Epidermal melanocyte (primary cell): Measurements from ENCODE around the gene FAM240A.
A peak's percentile ranks its signal among the peaks of the same experiment; 100 is the strongest.

ENCODE experiments used
- DNase-seq: peaks from one replicate; pipeline ENCODE4 v3.0.0; 2011; ENCODE audit warnings: low spot score; ENCODE audit not compliant: insufficient read length

Gene FAM240A

GRCh38 chr3:46661776-46662766 lies 49.7 kb downstream of the FAM240A start:
- DNase-seq = no peak

DNA sequence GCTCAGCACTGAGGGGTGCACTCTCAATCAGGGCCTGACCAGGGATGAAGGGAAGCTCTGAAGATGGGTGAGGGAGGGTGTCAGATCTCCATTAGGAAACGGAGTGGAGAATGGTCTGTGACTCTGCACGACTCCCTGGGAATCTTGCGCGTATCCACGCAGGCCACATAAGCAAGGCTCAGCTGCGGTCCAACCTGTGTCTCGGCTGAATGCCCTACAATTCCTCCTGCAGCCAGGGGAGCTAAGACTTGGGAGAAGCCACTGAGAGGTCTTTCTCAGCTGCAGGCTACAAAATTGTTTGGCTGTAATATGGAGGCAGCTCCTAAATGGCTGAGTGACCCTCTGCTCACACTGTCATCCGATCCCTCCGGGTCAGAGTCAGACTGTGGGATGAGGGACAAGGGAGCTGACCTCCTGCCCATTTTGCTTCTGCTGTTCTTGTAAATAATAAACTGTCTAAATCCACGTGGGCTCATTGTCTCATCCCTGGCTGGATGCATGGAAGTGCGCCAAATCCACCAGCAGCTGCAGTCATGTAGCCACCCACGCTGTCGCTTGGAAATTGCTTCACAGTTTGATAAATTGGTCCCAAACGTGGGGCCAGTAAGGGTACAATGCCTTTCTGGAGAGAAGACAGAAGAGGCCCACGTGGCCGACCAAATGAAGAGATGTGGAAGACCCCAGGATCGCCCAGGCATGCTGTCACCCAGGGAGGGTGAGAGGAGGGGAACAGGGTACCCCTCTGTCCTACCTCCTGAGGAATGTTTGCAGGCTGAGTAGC lies 50.6 kb downstream of the FAM240A start:
- no peak for DNase-seq

DNA sequence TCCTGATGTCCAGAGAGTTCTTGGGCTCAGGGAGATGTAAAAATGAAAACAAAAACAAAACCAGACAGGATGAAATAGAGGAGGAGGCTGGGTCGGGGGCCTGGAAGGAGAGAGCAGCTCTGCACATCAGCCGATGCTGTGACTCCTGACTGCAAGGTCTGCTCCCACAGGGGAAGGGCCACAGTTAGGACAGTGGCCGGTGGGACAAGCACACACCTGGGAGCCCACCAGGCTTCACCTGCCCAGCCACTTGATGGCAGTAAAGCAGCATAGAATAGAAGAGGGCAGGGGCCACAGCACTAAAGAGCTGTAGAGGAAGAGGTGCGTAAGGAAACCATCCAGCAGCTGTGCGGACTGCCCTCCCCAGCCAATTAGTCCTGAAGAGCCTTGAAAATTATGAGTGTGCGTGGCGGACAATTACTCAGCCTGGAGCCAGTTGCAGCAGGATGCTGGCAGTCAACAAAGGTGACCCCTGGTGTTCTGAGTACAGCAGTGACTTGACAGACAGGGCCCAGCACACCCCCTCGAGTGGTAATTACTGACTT lies 51.3 kb downstream of the FAM240A start:
- DNase-seq = no peak

DNA sequence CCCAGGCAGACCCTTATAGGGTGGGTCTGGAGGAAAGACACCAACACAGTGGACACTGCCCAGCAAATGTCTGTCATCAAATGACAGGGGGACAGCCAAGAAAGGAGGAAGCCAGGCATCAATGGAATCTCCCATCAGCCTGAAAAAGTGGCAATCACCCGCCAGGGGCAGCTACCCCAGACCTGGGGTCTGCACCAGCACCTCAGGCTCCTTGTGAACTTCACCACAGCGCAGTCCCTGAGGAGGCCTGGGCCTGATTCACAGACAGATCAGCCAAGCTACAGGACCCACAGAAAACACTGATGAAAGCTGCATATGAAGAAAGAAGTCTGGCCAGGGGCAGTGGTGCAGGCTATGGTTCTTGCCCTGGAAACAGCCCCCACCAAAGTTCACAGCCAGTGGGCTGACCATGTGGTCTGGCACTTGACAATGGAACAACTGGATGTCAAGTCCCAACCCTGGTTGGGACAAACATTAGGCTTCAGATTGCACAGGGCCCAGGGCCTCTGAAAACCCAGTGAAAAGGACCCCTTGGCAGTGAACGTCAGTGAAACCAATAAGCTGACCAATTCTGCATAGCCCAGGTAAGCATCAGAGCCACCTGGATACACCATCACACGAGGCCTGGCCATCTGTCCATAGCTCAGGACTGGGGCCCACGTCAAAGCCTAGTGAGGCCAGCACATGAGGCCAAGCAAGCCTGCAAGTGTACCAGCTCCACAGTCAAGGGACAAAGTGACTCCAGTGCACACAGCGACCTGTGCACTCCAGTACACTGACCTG lies 52.1 kb downstream of the FAM240A start:
- no peak for DNase-seq

DNA sequence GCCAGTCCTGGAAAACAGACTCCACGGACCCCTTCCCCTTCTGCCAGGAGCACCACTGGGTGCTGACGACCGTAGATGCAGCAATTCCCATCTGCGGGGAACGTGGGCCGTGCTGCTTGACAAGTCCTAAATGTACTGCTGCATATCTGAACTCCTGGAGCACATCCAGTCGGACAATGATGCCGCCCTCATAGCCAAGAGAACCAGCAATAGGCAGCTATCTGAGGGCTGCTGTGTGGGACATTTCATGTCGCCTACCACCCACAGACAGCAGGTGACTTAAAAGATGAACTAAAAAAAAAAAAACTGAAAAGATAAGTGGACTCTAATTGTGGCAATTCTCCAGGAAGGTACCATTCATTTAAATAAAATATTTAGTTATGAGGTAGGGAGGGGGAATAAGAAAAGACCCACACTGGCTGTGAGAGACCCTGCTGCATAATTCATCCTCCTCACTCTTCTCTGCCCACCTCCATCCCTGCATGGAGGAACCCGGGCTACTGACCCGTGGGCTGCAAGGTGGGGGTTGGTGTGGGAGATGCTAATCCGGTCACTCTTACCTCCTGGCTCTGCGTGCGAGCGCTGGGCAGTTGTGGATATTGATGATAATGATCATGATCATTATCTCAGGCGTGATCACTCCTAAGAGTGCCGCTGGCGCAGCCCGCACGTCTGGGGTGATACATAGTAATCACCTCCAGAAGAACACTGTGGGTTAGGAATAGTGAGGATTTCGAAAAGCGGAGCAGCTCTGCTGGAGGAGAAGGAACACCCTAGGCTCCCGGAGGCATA lies 52.8 kb downstream of the FAM240A start:
- no peak for DNase-seq

- no peak for DNase-seq
These were observed 53.6 kb downstream of the FAM240A start for GRCh38 chr3:46665763-46666452.

DNA sequence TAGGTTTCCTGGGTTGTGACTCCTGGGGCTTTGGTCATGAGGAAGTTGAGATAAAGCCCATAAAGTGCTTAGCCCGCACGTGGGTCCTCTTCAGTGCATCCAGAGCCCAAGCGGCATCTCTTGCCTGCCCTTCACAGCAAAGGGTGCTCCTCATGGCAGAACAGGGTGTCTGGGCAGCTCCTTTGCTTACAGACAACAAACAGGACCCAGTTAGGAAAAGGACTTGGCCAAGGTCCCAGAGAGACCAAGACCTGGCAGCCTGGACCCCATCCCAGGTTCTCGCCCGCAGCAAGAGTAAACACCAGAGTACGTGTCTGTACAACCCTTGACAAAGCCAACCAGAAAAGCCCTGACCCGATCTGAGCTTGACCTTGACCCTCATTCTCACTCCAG lies 54.1 kb downstream of the FAM240A start:
- DNase-seq = no peak

- DNase-seq = peak; percentile 8
These were observed 54.8 kb downstream of the FAM240A start for GRCh38 chr3:46667061-46667621.

DNA sequence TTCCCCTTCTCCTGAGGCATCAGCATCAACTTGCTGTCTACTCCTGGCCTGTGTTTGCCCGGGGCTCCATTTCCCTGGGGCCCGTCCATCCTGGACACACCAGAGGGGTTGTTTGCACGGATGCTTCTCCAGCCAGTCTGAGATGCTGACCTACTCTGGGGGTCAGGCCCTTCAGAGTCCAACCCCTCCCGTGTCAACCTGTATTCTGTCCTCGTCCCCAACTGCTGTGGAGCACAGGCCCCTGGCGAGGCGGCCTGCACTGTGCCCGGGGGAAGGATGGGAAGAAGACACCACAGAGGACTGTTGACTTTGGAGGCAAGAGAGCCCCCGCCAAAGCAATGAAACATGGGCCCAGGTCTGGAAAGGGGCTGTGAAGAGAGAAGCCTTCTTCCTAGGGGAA lies 55.3 kb downstream of the FAM240A start:
- no peak for DNase-seq

GRCh38 chr3:46668116-46668515 lies 55.8 kb downstream of the FAM240A start:
- DNase-seq = no peak

DNA sequence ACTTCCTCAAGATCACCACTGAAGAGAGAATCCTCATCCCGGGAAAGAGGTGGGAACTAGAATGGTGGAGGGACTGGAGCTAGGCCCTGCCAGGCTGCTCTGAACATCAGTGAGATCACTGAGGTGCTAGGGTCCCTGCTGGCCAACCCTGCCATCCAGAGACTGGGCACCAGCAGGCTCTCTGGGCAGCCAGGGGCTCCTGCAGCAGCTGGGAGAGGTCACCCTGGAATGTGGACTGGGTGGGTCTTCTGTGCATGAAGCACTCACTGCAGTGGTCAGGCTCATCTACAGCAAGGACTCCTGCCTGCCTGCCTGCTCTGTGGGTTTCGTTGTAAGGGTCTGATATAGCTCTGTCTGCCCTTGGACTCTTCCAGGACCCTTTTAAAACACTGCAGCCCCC lies 56.3 kb downstream of the FAM240A start:
- no peak for DNase-seq

- DNase-seq = peak; percentile 2
These were observed 57.1 kb downstream of the FAM240A start for GRCh38 chr3:46669191-46669999.

DNA sequence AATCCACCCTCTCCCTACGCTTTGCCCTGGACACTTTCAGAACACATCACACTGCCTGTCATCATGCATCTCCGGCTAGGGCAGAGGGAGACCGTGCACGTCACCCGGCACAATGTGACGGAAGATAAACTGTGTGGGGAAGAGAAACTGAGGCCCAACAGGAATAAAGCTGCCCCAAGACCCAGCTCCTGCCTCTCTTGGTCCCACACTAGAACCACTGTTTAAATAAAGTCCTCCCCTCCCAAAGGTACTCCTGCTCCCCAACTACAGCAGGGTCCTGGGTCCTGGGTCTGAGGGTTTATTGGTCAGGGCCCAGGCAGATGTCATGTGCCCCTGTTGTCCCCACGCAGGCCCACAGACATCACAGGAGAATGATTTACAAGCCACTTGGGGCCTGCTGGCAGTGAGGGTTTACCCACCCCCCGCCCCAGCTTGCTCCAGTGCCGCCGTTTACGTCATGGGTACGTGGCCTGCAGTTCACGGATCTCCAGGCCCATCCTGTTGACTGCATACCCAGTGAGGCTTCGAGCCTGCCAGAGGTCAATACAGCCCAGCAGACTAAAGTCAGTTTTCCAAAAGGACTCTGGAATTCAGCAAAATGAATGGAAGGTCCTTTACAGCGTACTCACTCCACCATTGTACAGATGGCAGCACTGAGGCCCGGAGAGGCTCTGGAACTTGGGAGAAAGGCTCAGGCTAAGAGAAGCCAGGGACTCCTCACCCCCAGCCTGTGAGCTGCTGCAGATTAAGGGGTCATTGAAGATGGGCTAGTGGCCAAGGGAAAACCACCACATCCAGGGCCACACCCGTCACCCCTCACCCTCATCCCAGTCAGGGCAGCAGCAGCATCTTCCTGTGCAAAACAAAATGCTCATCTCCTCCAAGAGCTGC lies 57.9 kb downstream of the FAM240A start:
- peak; percentile 6 for DNase-seq

DNA sequence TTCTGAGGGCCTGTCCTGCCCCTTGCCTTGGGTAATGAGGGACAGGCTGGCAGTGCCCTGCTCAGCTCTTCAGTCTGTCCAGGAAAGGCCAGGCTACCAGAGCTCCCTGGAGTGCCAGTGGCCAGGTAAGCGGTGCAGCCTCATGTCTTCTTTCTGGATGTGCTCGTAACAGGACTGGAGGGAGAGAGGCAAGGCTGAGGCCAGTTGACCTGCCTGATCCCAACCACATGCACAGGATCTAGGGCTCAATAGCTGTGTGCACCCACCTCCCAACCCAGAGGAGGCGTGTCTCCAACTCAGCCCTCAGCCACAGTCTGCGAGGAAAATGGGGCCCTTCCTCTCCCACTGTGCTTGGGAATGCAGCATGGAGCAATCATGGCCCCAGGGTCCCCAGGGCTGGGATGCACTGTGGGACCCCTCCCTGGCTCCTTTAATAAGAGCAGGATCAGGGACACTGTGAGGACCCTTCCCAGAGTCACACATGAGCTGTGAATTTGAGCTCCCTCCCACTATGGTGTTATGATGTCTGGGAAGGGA lies 58.6 kb downstream of the FAM240A start:
- peak; percentile 9 for DNase-seq

DNA sequence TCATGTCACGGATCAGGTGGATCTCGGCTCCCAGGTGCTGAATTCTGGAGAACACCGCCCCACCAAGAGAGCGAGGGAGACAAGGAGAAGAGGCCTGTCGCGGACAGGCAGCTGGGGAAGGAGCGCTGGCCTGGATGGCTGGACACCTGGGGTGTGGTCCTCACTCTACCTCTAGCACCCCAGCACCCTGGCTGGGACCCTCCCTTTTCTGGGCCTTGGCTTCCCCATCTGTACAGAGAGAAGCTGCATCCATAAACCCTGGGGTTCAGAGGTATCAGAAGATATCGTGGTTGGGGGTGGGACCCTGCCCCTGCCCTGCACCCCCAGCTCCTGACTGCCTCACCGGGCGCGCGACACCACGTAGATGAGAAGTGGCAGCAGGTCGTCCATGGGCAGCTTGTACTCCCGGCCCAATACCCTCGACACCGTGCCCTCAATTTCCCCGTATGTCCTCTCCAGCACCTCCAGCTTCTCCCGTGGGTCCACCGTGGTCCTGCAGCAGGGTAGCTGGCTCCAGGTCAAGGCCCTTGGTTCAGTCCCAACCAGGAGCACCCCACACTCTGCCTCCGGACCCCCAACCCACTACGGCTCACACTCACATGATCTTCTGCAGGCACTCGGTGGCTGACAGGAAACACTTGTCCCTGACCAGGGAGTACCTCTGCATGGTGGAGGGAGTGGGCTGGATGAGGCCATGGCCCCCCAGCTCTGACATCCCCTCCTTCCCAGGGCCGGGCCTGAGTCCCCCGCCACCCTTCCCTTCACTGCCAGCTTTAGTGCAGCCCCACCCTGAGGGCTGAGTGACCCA lies 59.4 kb downstream of the FAM240A start:
- DNase-seq = no peak

- DNase-seq = no peak
These were observed 60.0 kb downstream of the FAM240A start for GRCh38 chr3:46672349-46672695.
